Keratinocyte (primary cell): Measurements from ENCODE around the gene SLC12A8.

Source experiments
- EZH2 ChIP-seq: IDR thresholded peaks from one replicate; pipeline ENCODE4 v1.6.1; 2012; ENCODE audit warnings: inconsistent platforms, mild to moderate bottlenecking, low read length, moderate library complexity
- TF ChIP-seq, protein P1 (sequence below), 3 experiments: IDR thresholded peaks in 1 of 3; conservative IDR thresholded peaks in 1 of 3; optimal IDR thresholded peaks in 1 of 3; 2 replicates in 2 of 3; 3 replicates in 1 of 3; pipeline versions ENCODE3 to v1.5.1; 2011; ENCODE audit warnings: low read length in 3 of 3, mild to moderate bottlenecking in 3 of 3, moderate library complexity in 2 of 3, control low read depth in 1 of 3, inconsistent platforms in 1 of 3; ENCODE audit not compliant: insufficient read depth in 2 of 3; ENCODE audit errors: extremely low read depth in 1 of 3

DNA sequence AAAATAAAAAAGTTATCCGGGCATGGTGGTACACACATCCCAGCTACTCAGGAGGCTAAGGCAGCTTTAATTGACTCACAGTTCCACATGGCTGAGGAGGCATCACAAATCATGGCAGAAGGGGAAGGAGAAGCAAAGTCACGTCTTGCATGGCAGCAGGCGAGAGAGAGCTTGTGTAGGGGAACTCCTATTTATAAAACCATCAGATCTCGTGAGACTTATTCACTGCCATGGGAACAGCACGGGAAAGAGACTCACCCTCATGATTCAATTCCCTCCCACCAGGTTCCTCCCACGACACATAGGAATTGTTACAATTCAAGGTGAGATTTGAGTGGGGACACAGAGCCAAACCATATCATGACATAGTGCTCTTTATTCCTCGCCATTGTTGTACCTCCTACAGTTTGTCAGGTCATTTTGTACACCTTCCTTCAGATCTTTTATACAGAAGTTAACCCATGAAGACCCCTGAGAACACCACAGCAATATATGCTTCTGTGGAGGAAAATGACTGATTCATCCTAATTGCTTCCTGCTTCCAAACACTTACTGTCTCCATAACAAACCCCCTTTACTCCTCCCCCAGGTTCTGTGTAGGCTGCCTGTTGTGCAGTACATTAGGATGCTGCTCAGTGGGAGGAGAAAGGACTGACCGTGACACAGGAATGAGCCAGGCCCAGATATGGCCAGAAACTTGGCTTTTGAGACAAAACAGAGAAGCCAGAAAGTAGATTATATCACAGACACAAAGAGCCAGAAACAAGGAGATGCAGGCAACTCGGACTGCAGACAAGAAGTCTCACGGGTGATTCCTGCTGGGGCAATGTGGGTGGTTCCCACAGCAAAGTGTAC is 88.9 kb downstream of the SLC12A8 start:
- TF ChIP-seq, protein P1, sequence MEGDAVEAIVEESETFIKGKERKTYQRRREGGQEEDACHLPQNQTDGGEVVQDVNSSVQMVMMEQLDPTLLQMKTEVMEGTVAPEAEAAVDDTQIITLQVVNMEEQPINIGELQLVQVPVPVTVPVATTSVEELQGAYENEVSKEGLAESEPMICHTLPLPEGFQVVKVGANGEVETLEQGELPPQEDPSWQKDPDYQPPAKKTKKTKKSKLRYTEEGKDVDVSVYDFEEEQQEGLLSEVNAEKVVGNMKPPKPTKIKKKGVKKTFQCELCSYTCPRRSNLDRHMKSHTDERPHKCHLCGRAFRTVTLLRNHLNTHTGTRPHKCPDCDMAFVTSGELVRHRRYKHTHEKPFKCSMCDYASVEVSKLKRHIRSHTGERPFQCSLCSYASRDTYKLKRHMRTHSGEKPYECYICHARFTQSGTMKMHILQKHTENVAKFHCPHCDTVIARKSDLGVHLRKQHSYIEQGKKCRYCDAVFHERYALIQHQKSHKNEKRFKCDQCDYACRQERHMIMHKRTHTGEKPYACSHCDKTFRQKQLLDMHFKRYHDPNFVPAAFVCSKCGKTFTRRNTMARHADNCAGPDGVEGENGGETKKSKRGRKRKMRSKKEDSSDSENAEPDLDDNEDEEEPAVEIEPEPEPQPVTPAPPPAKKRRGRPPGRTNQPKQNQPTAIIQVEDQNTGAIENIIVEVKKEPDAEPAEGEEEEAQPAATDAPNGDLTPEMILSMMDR (optimal IDR thresholded peaks at IDR 0.05 in 1 of 3, IDR thresholded peaks at IDR 0.05 in 1 of 3, conservative IDR thresholded peaks at IDR 0.05 in 1 of 3; ENCODE audit: extremely low read depth in 1 of 3, insufficient read depth in 2 of 3, low read length in 3 of 3): no peak
- no peak for TF ChIP-seq EZH2
